H1 (cell line): ENCODE results near the gene ENDOV. TPM values are rescaled to one million over a fixed set of nuclear protein-coding genes. Genes with fewer than 3 reads are reported as not detected.

Source experiments
- EP300 ChIP-seq, 2 experiments: IDR thresholded peaks; 1 replicate in 1 of 2; 2 replicates in 1 of 2; pipeline ENCODE4 v1.6.1; 2011 to 2012; ENCODE audit warnings: low read depth in 2 of 2, low read length in 2 of 2, mild to moderate bottlenecking in 2 of 2, borderline replicate concordance in 1 of 2, inconsistent platforms in 1 of 2, moderate library complexity in 1 of 2
- RXRA ChIP-seq: IDR thresholded peaks from 2 replicates; pipeline ENCODE4 v1.6.1; 2011; ENCODE audit warnings: low read depth, mild to moderate bottlenecking, low read length, moderate library complexity; ENCODE audit not compliant: insufficient read depth
- SRF ChIP-seq: IDR thresholded peaks from 2 replicates; pipeline ENCODE4 v1.6.1; 2011; ENCODE audit warnings: mild to moderate bottlenecking, low read depth, low read length, moderate library complexity
- polyA plus RNA-seq, 7 experiments: library from polyadenylated mRNA; depleted of rRNA in 3 of 7; stranded (reverse) in 5 of 7; unstranded in 2 of 7; fragments of >200 nt in 5 of 7; fragments of 200-250 nt in 2 of 7; gene quantifications; 1 replicate in 5 of 7; 2 replicates in 1 of 7; 4 replicates in 1 of 7; pipeline versions ENCODE4 v1.2.1 to v1.2.3, GENCODE V29; 2011 to 2013; ENCODE audit warnings: missing spikeins in 2 of 7, mixed read lengths in 2 of 7
- total RNA-seq: library from RNA; stranded (reverse); fragmentation: NEBNext Ultra II Directional; extraction: Animal tissue kit (Norgen Biotek cat#: 25700); gene quantifications from 2 replicates; pipeline ENCODE4 v1.2.1, GENCODE V29; 2021
- TF ChIP-seq, protein P1 (sequence below): fragments of 300-600 bp; sonication (generic); IDR thresholded peaks from 2 replicates; pipeline ENCODE4 v1.7.1; 2012; ENCODE audit warnings: low read length, moderate library complexity, mild to moderate bottlenecking, inconsistent platforms; ENCODE audit not compliant: insufficient replicate concordance
- TF ChIP-seq, protein P2 (sequence below), 3 experiments: IDR thresholded peaks; 1 replicate in 2 of 3; 2 replicates in 1 of 3; pipeline versions ENCODE4 v1.5.1 to v1.6.1; 2011; ENCODE audit warnings: low read length in 3 of 3, mild to moderate bottlenecking in 3 of 3, inconsistent platforms in 2 of 3, low read depth in 1 of 3, moderate library complexity in 1 of 3; ENCODE audit not compliant: insufficient read depth in 1 of 3; ENCODE audit errors: control extremely low read depth in 1 of 3
- TF ChIP-seq, protein P3 (sequence below): IDR thresholded peaks from 2 replicates; pipeline ENCODE4 v1.6.1; 2011; ENCODE audit warnings: low read length, improper control_type of control experiment

ENDOV gene
- total and polyA plus RNA-seq, 2 of the 8 experiments (the other 6 are each of a cell fraction or from before 2014, with no cell fraction given), result 10.6 to 13.3 TPM

DNA sequence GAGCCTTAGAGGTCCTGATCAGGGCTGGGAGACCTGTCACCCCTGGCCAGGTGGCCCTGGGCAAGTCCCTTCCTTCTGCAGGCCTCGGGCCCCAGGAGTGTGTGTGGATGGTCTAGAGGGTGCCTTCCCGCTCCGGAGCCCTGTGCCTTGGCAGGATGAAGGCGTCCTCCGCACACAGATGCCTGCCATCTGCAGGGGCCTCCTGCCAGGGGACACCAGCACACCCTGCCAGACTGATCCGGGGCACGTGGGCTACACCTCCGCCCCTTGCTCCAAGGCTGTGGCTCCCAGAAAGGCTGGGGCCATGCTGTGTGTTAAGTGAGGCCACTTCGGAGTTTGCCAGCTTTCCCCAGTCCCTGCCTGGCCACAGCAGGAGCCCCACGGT is 30.8 kb downstream of the ENDOV start (continued):
- TF ChIP-seq, protein P1, sequence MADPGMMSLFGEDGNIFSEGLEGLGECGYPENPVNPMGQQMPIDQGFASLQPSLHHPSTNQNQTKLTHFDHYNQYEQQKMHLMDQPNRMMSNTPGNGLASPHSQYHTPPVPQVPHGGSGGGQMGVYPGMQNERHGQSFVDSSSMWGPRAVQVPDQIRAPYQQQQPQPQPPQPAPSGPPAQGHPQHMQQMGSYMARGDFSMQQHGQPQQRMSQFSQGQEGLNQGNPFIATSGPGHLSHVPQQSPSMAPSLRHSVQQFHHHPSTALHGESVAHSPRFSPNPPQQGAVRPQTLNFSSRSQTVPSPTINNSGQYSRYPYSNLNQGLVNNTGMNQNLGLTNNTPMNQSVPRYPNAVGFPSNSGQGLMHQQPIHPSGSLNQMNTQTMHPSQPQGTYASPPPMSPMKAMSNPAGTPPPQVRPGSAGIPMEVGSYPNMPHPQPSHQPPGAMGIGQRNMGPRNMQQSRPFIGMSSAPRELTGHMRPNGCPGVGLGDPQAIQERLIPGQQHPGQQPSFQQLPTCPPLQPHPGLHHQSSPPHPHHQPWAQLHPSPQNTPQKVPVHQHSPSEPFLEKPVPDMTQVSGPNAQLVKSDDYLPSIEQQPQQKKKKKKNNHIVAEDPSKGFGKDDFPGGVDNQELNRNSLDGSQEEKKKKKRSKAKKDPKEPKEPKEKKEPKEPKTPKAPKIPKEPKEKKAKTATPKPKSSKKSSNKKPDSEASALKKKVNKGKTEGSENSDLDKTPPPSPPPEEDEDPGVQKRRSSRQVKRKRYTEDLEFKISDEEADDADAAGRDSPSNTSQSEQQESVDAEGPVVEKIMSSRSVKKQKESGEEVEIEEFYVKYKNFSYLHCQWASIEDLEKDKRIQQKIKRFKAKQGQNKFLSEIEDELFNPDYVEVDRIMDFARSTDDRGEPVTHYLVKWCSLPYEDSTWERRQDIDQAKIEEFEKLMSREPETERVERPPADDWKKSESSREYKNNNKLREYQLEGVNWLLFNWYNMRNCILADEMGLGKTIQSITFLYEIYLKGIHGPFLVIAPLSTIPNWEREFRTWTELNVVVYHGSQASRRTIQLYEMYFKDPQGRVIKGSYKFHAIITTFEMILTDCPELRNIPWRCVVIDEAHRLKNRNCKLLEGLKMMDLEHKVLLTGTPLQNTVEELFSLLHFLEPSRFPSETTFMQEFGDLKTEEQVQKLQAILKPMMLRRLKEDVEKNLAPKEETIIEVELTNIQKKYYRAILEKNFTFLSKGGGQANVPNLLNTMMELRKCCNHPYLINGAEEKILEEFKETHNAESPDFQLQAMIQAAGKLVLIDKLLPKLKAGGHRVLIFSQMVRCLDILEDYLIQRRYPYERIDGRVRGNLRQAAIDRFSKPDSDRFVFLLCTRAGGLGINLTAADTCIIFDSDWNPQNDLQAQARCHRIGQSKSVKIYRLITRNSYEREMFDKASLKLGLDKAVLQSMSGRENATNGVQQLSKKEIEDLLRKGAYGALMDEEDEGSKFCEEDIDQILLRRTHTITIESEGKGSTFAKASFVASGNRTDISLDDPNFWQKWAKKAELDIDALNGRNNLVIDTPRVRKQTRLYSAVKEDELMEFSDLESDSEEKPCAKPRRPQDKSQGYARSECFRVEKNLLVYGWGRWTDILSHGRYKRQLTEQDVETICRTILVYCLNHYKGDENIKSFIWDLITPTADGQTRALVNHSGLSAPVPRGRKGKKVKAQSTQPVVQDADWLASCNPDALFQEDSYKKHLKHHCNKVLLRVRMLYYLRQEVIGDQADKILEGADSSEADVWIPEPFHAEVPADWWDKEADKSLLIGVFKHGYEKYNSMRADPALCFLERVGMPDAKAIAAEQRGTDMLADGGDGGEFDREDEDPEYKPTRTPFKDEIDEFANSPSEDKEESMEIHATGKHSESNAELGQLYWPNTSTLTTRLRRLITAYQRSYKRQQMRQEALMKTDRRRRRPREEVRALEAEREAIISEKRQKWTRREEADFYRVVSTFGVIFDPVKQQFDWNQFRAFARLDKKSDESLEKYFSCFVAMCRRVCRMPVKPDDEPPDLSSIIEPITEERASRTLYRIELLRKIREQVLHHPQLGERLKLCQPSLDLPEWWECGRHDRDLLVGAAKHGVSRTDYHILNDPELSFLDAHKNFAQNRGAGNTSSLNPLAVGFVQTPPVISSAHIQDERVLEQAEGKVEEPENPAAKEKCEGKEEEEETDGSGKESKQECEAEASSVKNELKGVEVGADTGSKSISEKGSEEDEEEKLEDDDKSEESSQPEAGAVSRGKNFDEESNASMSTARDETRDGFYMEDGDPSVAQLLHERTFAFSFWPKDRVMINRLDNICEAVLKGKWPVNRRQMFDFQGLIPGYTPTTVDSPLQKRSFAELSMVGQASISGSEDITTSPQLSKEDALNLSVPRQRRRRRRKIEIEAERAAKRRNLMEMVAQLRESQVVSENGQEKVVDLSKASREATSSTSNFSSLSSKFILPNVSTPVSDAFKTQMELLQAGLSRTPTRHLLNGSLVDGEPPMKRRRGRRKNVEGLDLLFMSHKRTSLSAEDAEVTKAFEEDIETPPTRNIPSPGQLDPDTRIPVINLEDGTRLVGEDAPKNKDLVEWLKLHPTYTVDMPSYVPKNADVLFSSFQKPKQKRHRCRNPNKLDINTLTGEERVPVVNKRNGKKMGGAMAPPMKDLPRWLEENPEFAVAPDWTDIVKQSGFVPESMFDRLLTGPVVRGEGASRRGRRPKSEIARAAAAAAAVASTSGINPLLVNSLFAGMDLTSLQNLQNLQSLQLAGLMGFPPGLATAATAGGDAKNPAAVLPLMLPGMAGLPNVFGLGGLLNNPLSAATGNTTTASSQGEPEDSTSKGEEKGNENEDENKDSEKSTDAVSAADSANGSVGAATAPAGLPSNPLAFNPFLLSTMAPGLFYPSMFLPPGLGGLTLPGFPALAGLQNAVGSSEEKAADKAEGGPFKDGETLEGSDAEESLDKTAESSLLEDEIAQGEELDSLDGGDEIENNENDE, result no peak
- no peak for TF ChIP-seq RXRA
- TF ChIP-seq, protein P2, sequence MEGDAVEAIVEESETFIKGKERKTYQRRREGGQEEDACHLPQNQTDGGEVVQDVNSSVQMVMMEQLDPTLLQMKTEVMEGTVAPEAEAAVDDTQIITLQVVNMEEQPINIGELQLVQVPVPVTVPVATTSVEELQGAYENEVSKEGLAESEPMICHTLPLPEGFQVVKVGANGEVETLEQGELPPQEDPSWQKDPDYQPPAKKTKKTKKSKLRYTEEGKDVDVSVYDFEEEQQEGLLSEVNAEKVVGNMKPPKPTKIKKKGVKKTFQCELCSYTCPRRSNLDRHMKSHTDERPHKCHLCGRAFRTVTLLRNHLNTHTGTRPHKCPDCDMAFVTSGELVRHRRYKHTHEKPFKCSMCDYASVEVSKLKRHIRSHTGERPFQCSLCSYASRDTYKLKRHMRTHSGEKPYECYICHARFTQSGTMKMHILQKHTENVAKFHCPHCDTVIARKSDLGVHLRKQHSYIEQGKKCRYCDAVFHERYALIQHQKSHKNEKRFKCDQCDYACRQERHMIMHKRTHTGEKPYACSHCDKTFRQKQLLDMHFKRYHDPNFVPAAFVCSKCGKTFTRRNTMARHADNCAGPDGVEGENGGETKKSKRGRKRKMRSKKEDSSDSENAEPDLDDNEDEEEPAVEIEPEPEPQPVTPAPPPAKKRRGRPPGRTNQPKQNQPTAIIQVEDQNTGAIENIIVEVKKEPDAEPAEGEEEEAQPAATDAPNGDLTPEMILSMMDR (IDR thresholded peaks at IDR 0.05; ENCODE audit: control extremely low read depth in 1 of 3, insufficient read depth in 1 of 3, low read depth in 1 of 3, low read length in 3 of 3), result no peak
- no peak for TF ChIP-seq SRF
- no peak for TF ChIP-seq EP300 (IDR thresholded peaks at IDR 0.05; ENCODE audit: borderline replicate concordance in 1 of 2, low read depth in 2 of 2, low read length in 2 of 2)
- TF ChIP-seq, protein P3, sequence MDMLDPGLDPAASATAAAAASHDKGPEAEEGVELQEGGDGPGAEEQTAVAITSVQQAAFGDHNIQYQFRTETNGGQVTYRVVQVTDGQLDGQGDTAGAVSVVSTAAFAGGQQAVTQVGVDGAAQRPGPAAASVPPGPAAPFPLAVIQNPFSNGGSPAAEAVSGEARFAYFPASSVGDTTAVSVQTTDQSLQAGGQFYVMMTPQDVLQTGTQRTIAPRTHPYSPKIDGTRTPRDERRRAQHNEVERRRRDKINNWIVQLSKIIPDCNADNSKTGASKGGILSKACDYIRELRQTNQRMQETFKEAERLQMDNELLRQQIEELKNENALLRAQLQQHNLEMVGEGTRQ, result no peak
